GM21447 (cell line): ENCODE results near the gene CD180.
A peak's percentile ranks its signal among the peaks of the same experiment; 100 is the strongest.

Experiments
- ATAC-seq: cut with Tn5 transposase; IDR thresholded peaks from one replicate; pipeline ENCODE4 v1.9.1; 2021; ENCODE audit not compliant: unreplicated experiment

CD180 gene

DNA sequence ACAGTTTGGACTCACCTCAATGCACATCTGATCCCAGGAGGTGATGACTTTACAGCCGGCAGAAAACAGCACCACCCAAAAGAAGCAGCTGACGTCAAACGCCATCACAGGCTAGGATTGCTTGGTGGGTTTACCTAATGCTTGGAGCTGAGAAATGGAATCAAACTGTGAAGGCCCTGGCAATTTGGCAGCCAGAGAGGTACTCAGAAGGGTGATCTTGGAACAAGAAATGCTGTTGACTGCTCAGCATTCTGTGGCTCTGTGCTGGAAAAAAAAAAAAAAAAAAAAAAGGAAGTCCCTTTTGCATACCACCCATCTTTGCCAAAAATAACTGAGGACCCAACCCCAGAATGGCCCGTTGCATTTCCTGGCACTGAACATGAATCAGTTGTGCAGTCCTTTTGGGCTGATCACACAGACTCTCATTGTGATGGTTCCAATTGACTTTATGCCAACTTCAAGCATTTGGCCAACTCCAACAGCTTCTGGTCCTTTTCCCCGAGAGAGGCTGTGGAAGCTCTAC lies at the start of gene CD180:
CD180 (minus strand) TSS at position 263 of the 523 bp plus-strand sequence; CDS start at position 105, 158 bp downstream.
- ATAC-seq = peak; percentile 25

GRCh38 chr5:67246108-67246507 lies 49.5 kb upstream of the CD180 start:
- ATAC-seq = no peak

DNA sequence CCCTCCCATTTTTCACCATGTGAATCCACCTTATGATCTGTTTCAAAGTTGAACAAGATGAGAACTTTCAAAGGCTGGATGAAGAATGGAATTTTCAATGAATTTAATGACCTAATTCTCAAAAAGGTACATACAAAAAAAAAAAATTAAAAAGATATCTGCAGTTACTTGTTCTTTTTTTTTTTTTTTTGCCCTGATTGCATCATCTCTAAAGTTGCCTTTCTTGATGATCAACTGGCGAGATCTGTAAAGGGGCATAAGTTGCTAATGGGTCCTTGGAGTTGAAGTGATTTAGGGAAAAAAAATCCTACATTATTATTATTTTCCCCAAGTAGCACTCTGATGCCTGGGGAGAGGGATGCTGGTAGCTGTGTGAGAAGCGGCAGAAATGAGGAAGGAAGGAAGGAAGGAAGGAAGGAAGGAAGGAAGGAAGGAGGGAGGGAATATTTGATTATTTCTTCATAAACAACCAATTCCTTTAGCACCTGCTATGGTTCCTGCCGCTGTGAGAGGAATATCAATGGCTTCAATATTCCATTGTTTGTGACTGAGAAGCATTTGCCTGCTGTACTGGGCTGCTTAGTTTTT lies 48.8 kb upstream of the CD180 start:
- ATAC-seq = no peak

- no peak for ATAC-seq
These were observed 47.8 kb upstream of the CD180 start for GRCh38 chr5:67244345-67244793.

GRCh38 chr5:67243944-67244343 lies 47.3 kb upstream of the CD180 start:
- ATAC-seq = no peak

- no peak for ATAC-seq
These were observed 46.8 kb upstream of the CD180 start for GRCh38 chr5:67243349-67243748.

DNA sequence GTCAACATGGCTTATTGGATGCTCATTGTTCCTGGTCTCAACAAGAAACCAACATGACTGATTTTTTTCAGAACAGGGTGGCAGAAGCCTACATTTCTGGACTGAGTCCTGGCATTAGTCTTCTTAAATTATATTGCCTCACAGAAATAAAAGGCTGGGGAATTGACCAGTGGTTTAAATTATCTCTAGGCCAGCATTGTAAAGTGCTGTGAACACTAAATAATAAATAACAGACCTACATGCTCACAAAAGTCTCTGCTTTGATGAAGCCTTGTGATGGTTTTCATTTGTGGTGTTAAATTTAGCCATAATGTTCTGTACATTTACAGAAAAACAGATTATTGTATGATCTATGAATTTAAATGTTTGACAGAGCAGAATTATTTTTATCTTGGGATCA lies 44.7 kb upstream of the CD180 start:
- no peak for ATAC-seq

DNA sequence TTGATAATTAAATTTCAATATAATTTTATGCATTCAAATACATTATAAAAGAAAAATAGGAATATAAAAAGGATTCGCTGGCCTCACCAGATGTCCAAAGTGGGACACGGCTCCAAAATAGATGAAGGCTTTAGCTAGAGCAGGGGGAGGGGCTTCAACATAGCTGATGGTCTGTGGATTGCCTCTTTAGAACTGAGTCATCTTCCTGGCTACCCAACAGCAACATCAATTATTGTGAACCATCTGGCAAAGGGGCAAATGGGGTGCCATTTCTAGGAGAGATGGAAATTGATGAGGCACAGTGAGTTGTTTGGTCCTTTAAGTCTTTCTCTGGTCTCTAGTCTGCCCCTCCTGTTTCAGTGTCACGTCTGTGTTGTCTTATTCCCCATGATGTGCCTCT lies 44.2 kb upstream of the CD180 start:
- ATAC-seq = no peak

DNA sequence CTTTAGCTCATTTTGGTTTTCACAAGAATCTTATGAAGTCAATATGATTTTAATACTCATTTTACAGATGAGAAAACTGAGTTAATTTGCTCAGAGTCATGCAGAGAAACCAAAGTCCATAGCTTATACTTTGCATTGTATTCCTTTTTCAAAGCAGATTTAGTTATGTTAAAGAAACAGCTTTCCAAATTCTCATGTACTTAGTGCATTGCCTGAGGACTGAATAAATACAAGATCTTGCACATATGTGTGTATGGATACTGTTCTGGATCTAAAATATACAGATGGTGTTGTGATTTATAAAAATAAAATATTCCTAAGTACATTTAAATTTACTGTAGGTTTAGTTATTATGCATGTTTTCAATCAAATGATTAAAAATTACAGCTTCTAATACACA lies 43.5 kb upstream of the CD180 start:
- no peak for ATAC-seq

DNA sequence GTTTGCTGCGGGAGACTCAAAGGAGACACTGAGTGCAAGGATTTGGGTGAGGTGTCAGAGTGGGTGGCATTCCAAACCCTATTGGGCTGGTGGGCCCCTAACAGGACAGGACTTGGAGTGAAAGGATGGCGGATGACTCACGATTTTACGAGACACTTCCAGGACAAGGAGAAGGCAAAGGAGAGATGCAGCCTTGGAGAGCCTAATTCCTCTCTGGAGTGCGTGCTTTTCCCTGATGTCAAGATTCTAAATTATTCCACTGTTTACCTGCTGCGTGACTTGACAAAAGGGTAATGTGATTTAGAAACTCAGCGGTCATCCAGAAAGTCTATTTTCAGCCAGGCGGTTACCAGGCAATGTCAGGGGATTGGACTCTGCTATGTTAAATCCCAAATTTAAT lies 41.6 kb upstream of the CD180 start:
- no peak for ATAC-seq

GRCh38 chr5:67235399-67236110 lies 39.0 kb upstream of the CD180 start:
- no peak for ATAC-seq

GRCh38 chr5:67234671-67235176 lies 38.1 kb upstream of the CD180 start:
- peak; percentile 59 for ATAC-seq

DNA sequence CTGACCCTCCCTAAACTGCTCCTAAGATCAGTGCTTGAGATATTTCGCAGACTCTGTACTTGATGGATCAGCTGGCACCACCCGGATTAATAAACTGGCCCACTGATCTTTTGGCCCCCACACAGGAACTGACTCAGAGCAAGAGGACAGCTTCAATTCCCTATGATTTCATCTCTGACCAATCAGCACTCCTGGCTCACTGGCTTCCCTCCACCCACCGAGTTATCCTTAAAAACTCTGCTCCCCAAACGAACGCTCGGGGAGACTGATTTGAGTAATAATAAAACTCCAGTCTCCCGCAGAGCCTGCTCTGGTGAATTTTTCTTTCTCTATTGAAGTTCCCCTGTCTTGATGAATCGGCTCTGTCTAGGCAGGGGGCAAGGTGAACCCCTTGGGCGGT lies 36.5 kb upstream of the CD180 start:
- ATAC-seq = no peak

DNA sequence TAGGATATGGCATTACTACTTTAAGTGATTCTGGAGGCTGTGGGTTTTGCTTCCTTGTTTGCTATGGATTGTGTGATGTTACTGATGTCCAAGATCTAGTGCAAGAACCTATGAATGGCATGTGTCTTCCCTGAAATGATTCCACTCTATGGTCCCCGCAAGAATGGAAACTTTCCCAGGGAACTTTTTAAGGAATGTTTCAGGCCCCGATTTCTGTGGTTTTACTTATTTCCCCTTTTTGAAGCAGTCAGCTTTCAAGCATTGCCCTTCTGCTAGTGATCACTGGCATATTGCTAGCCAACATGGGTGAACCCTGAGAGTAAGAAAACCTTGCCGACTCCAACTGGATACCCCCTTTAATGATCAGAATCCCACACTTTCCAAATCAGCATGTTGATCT lies 26.6 kb upstream of the CD180 start:
- no peak for ATAC-seq

DNA sequence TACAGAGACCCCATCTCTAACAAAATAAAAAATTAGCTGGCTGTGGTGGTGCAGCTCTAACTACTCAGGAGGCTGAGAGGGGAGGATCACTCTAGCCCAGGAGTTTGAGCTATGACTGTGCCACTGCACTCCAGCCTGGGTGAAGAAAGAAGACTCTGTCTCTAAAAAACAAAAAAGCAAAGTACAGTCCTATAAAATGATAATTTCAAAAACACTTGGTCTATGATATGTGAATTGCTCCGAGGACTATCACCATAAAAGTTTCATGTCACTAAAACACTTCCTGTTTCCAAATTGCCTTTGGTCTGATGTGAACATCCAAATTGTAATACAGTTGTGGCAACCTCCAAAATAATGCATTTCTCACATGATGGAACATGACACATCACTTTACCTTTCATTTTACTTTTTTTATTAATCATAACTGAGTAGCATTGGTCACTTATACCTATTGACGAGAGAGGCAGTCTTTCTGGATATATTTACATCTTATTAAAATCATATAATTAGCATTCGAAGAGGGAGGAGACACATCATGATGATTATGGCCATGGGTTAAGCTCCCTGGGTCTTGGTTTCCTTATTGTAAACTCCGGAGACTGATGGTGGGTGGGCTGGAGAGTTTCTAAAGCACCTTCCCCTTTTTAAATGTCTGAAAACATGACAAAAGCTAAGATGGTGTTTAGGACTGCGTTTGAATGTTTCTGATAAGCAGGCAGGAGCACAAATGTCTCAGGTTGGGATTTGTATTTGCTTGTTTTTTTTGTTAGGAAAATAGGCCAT lies 25.8 kb upstream of the CD180 start:
- ATAC-seq = peak; percentile 29

GRCh38 chr5:67221487-67222242 lies 25.1 kb upstream of the CD180 start:
- peak; percentile 92 for ATAC-seq

GRCh38 chr5:67216564-67216963 lies 20.0 kb upstream of the CD180 start:
- ATAC-seq = no peak

- ATAC-seq = peak; percentile 99
These were observed 19.2 kb upstream of the CD180 start for GRCh38 chr5:67215519-67216471.

DNA sequence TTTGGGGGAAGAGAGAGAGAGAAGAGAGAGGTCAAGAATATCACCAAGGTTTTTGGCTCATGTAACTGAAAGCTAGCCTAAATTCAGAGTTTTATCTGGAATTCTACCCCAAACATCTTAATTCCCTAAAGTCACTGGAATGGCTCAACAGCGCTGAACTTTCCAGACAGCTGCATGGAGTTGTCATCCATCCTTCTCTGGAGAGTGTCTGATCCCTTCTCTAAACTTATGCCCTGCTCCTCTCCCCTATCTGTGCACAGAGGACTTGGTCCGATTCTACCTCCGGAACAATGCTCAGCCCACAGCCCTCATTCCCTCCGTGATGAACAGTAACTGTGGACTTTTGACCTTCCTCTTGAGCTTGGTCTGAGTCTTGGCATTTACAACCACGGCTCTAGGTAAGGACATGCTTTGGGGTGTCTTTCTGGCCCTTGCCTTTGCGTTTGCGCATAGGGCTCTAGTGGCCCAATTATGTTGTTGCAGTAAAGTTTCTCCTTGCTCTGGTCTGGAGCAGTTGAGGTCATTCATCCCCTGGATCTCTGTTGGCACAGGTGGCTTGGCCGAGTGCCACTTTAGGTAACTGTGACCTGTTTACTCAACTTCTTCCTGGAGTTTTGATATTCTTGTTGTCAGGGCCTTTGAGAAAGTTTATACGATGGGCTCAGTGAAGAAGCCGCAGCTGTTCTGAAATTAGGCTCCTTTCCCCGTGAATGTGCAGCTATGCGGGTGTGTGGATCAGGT lies 18.3 kb upstream of the CD180 start:
- ATAC-seq = no peak
